Measurements from ENCODE around the gene AP3B1. TPM values are rescaled to one million over a fixed set of nuclear protein-coding genes. Genes with fewer than 3 reads are reported as not detected.

Gene AP3B1
- total RNA-seq, 1 donor = 77.4 TPM

DNA sequence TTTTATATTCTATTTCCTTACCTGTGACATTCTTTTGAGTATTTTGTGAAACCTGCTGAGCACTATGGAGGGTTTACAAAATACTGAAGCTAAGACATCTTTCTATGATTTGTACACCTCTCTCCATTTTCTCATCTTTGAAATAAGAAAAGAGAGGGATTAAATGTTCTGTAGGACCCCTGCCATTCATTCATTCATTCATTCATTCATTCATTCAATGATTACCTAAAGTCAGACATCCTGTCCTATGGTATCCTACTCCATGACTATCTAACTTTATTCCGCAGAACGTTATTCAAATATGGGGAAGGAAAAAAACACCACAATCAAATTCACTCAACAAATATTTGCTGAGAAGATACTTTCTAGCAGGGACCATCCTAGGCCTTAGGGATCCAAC is 51.4 kb downstream of the AP3B1 start:
- Histone ChIP-seq H3K36me3 (ENCODE audit: insufficient read depth, low read length) (no peaks in the 10 kb centered on the region), H3K4me1 (ENCODE audit: insufficient read depth, low read length) (peaks cover 13% of the 10 kb centered on the region), H3K79me2 (ENCODE audit: insufficient read depth, low read length) (peaks cover 27% of the 10 kb centered on the region), H2AFZ (ENCODE audit: low read length) (no peak overlapping the region), H3K27ac (ENCODE audit: low read depth, low read length) (peak overlapping the region; percentile 52), H4K20me1 (ENCODE audit: insufficient read depth, low read length) (peaks cover 21% of the 10 kb centered on the region), H3K27me3 (ENCODE audit: insufficient read depth, low read length) (no peaks in the 10 kb centered on the region), H3K9me3 (ENCODE audit: low read depth, low read length) (no peaks in the 10 kb centered on the region), H3K4me2 (ENCODE audit: insufficient read depth, low read length) (no peak overlapping the region), H3K4me3 (ENCODE audit: insufficient read depth, low read length) (no peak overlapping the region)
- TF ChIP-seq CTCF (IDR thresholded peaks at IDR 0.05; ENCODE audit: extremely low read depth, low read depth, low read length) = no peak
- DNase-seq (ENCODE audit: insufficient read length, low spot score, missing footprints) = no peak

GRCh38 chr5:78242001-78242400 is 52.5 kb downstream of the AP3B1 start:
- DNase-seq (ENCODE audit: insufficient read length, low spot score, missing footprints) = no peak
- Histone ChIP-seq H3K79me2 (ENCODE audit: insufficient read depth, low read length) (peaks cover 33% of the 10 kb centered on the region), H4K20me1 (ENCODE audit: insufficient read depth, low read length) (peaks cover 21% of the 10 kb centered on the region), H2AFZ (ENCODE audit: low read length) (no peak overlapping the region), H3K36me3 (ENCODE audit: insufficient read depth, low read length) (no peaks in the 10 kb centered on the region), H3K9me3 (ENCODE audit: low read depth, low read length) (no peaks in the 10 kb centered on the region), H3K4me3 (ENCODE audit: insufficient read depth, low read length) (no peak overlapping the region), H3K27ac (ENCODE audit: low read depth, low read length) (no peak overlapping the region), H3K27me3 (ENCODE audit: insufficient read depth, low read length) (no peaks in the 10 kb centered on the region), H3K4me2 (ENCODE audit: insufficient read depth, low read length) (no peak overlapping the region), H3K4me1 (ENCODE audit: insufficient read depth, low read length) (peaks cover 13% of the 10 kb centered on the region)
- no peak for TF ChIP-seq CTCF (IDR thresholded peaks at IDR 0.05; ENCODE audit: extremely low read depth, low read depth, low read length)

DNA sequence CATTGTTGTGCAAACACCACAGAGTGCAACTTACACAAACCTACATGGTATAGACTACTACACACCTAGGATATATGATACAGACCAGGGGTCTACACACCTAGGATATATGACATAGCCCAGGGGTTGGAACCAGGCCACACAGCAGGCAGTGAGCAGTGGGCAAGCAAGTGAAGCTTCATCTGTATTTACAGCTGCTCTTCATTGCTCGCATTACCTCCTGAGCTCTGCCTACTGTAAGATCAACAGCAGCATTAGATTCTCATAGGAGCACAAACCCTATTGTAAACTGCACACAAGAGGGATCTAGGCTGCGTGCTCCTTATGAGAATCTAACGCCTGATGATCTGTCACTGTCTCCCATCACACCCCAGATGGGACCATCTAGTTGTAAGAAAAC is 56.6 kb downstream of the AP3B1 start:
- H3K27me3 ChIP-seq (ENCODE audit: insufficient read depth, low read length) = no peaks in the 10 kb centered on the region
- no peak overlapping the region for H3K27ac ChIP-seq (ENCODE audit: low read depth, low read length)
- TF ChIP-seq CTCF (IDR thresholded peaks at IDR 0.05; ENCODE audit: extremely low read depth, low read depth, low read length) = no peak
- H3K36me3 ChIP-seq (ENCODE audit: insufficient read depth, low read length) = no peaks in the 10 kb centered on the region
- H3K4me3 ChIP-seq (ENCODE audit: insufficient read depth, low read length) = no peak overlapping the region
- no peak overlapping the region for H3K4me2 ChIP-seq (ENCODE audit: insufficient read depth, low read length)
- peaks cover 18% of the 10 kb centered on the region for H4K20me1 ChIP-seq (ENCODE audit: insufficient read depth, low read length)
- H3K4me1 ChIP-seq (ENCODE audit: insufficient read depth, low read length) = peaks cover 13% of the 10 kb centered on the region
- H2AFZ ChIP-seq (ENCODE audit: low read length) = no peak overlapping the region
- H3K79me2 ChIP-seq (ENCODE audit: insufficient read depth, low read length) = peaks cover 37% of the 10 kb centered on the region
- no peak for DNase-seq (ENCODE audit: insufficient read length, low spot score, missing footprints)
- H3K9me3 ChIP-seq (ENCODE audit: low read depth, low read length) = no peaks in the 10 kb centered on the region

DNA sequence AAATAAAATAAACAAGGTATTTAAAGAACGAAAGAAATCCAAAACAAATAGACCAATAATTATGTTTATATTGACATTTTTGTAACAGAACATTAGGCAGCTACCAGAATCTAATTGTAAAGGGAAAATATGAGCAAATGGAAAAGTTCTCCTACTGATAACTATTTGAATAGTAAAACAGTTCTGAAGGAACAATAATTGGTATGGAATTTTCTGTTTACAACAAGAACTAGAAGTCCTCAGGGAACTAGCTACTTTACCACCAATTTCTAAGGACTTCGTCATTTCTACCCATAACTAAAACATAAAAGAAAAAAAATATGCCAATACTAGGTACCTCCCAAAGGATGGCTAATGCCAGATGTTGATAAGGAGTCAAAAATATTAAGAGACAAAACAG is 58.5 kb downstream of the AP3B1 start:
- no peak for TF ChIP-seq CTCF (IDR thresholded peaks at IDR 0.05; ENCODE audit: extremely low read depth, low read depth, low read length)
- H3K79me2 ChIP-seq (ENCODE audit: insufficient read depth, low read length) = peaks cover 38% of the 10 kb centered on the region
- peak; percentile 9 for DNase-seq (ENCODE audit: insufficient read length, low spot score, missing footprints)
- H3K27me3 ChIP-seq (ENCODE audit: insufficient read depth, low read length) = no peaks in the 10 kb centered on the region
- peaks cover 13% of the 10 kb centered on the region for H3K4me1 ChIP-seq (ENCODE audit: insufficient read depth, low read length)
- peak overlapping the region; percentile 72 for H3K4me2 ChIP-seq (ENCODE audit: insufficient read depth, low read length)
- peaks cover 15% of the 10 kb centered on the region for H4K20me1 ChIP-seq (ENCODE audit: insufficient read depth, low read length)
- H2AFZ ChIP-seq (ENCODE audit: low read length) = no peak overlapping the region
- H3K9me3 ChIP-seq (ENCODE audit: low read depth, low read length) = no peaks in the 10 kb centered on the region
- no peak overlapping the region for H3K4me3 ChIP-seq (ENCODE audit: insufficient read depth, low read length)
- H3K27ac ChIP-seq (ENCODE audit: low read depth, low read length) = peak overlapping the region; percentile 64
- no peaks in the 10 kb centered on the region for H3K36me3 ChIP-seq (ENCODE audit: insufficient read depth, low read length)

Data from osteoblast (primary cell).